NCI-H1417 treated with DMSO at 0.1 percent for 48 hours (cell line): Measurements from ENCODE around the gene POU4F1.

Experiments used
- DNase-seq: peaks from one replicate; lab custom pipeline; 2025; lab: John Stamatoyannopoulos, UW

Gene POU4F1

DNA sequence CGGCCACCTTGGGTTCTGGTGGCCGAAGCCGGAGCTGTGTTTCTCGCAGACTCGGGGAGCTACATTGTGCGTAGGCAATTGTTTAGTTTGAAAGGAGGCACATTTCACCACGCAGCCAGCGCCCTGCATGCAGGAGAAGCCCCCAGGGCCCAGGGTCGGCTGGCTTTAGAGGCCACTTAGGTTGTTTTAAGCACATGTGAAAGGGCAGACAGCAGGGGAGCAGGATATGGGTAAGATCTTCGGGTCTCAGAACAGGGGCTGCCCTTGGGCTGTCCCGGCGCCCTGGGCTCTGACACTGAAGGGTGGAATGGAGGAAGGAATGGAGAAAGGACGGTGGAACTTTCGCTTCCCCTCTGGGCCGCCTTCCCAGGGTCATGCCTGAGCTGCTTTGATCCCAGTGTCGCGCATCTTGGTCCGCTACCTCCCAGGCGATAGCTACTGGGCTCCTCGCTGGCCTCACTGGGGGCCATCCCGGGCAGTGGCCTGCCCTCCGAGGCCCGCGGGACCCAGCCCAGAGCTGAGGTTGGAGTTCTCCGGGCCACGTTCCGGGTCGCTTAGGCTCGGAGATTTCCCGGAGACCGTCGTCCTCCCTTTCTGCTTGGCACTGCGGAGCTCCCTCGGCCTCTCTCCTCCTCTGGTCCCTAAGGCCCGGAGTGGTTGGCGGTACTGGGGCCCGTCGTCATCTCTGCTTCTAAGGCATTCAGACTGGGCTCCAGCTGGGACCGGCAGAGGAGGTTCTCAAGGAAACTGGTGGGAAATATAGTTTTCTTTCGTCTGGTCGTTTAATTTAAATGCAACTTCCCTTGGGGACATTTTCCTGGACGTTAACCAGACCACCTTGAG lies 4.3 kb upstream of the POU4F1 start:
- no peak for DNase-seq

DNA sequence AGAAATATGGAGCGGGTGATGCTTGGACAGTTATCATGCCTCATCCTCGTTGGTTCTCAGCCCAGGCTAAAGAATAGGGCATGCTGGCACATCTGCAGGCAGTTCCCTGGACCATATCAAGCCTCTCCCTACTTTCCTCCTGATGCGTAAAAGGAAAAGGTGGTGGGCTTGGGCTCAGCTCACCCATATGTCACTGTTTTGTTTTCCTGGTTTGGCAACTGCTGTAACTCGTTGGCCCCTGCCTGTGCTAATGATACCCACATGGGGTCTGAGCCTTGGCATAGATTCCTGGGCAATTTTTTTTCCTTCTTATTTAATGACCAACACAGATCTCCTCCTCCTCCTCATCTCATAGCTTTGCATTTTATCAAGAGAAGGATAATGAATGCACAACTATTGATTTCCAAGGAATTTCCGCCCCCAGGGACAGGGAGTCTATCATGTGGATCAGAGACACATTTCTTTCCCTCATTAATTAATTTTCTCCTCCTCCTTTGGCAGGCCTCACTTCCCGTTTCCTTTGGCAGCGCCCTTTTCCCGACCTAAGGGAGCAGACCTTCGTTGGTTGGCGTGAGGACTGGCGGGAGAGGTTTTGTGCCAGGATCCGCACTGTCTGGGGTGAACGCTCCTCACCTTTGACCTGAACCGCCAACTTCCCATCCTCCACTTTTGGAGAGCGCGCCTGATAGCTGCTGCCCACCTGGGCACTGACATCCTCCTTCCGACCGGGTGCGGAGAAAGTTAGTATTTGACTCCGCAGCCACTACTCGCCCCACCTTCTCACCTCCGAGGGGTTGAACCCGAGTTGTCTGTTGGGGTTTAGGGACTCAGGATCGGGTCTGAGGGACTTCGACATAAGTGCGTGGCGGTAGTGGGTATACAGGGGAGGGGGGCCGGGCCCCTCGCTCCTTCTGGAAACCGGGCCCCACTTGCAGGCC lies 3.4 kb upstream of the POU4F1 start:
- DNase-seq, result no peak

DNA sequence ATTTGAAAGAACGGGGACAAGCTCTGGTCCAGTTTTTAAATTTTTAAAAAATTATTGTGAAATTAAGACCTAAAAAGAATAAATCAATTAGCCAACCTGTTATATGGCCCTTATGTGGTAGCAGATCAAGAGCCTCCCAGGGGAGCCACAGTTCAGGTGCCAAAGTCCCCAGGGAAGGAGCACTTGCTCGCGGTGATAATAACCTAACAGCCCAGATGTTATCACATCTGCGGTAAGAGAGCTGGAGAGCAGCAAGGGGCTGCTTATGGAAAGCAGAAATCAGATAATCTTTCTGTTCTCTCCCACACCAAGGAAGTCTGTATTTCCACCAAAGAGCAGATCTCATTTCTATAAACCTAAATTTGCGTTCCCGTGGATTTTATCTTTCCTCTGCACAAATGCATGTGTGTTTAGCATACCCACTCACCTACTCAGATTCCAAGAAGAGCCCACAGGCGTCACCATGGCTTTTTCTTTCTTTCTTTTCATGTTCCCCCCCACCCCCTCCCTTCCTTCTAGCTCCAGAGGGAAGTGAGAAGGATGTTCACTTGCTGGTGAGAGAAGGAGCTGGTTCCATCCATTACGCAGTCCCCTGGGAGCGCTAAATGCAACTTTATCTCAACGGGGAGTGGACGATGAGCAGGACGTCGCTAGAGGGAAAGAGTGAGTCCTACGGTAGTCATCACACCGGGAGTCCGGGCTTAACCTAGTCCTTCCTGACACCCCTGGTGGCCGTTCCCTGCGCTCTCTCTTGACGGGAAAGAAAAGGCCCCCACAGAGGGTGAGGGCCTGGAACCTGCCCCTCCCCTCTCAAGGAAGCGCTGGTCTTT lies 1.6 kb upstream of the POU4F1 start:
- DNase-seq, result no peak

DNA sequence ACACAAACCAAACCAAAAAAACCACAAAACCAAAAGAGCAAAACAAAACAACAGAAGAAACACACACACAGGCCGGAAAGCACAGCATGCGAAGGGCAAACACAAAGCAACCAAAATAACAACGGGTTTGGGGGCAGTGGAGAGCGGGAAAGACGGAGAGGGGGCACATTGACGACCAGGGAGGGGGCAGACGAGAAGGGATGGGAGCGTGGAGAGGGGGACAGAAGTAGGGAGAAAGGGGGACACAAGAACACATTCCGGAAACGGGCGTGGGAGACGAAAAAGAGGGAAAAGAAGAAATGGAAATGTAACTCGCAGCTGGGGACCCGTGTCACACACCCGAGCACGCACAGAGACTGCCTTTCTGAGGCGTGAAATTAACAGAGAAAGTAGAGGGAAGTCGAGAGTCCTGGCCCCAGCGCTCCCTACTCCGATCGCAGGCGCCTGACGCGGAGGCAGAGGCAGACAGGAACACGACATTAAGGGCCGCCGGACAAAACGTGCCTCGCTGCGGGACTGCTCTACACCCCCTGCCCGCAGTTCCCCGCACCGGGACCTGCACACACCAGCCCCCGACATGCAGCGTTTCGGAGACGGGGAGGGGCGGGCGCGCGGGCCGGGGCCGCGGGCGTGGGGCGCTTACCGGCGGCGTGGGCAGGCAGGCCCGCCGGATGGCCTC lies 652 bp downstream of the POU4F1 start:
- DNase-seq, result no peak

DNA sequence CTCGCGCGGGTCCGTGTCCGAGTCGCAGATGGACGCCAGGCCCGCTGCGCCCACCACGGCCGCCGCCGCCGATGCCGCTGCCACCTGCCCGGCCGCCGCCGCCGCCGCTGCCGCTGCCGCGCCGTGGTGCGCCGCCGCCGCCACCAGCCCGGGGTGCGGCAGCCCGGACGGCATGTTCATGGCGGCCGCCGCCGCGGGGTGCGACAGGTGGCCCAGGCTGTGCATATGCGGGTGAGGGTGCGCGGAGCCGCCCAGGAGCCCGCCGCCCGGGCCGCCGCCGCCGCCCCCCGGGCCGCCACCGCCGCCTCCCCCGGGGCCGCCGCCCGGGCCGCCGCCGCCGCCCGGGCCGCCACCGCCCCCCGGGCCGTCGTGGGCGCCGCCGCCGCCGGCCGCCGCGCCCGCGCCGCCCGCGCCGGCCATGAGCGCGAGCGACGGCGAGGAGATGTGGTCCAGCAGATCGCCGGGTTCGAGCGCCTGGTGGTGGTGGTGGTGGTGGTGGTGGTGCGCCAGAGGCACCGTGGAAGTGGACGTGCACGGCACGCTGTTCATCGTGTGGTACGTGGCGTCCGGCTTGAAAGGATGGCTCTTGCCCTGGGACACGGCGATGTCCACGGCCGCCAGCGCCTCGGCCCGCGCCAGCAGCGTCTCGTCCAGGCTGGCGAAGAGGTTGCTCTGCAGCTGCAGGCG lies 1.3 kb downstream of the POU4F1 start:
- no peak for DNase-seq

DNA sequence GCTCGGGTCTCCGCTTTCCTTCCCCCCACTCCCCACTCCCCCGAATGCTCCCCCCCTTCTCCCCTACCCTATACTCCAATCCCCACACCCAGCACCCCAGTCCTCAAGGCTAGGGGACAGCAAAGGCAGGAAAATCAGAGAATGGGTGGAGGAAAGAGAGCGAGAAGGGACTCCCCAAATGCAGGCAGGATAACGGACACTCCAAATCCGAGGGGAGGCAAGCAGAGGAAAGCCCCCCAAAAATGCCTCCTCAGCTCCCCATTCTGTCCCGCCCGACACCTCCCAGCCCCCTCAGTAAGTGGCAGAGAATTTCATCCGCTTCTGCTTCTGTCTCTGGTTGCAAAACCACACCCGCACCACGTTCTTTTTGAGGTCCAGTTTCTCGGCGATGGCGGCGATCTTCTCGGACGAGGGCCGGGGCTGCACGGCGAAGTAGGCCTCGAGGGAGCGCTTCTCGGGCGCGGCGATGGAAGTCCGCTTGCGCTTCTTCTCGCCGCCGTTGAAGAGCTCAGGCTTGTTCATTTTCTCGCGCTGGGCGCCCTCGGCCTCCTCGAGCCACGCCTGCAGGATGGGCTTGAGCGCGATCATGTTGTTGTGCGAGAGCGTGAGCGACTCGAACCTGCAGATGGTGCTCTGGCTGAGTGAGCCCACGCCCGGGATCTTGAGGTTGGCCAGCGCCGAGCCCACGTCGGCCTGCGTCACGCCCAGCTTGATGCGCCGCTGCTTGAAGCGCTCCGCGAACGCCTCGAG lies 2.1 kb downstream of the POU4F1 start:
- DNase-seq, result no peak

DNA sequence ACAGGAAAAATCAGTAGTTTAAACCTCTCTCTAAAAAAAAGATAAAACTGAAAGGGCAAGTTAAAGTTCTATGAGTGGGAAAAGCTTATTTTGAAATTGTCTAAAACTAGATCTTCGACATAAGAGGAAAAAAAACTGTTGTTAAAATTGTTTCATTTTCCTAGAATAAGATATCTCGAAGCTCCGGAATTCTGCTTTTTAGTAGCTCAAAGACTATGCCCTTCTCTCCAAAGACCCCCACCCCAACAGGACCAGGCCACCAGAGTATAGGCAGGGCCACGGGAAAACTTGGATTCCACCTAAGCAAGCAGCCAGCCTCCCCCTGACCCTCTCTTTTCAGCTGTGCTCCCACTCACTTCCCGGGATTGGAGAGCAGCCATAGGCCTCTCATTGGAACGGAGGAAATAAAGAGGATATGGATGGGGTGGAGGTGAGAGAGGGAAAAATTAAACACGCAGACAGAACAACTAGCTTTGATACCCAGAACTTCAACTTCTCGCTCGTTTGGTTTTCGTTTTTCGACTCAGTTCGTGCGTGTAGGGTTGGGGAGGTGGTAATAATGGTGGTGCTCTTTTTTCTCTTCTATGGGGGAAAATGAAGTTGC lies 3.0 kb downstream of the POU4F1 start:
- no peak for DNase-seq

DNA sequence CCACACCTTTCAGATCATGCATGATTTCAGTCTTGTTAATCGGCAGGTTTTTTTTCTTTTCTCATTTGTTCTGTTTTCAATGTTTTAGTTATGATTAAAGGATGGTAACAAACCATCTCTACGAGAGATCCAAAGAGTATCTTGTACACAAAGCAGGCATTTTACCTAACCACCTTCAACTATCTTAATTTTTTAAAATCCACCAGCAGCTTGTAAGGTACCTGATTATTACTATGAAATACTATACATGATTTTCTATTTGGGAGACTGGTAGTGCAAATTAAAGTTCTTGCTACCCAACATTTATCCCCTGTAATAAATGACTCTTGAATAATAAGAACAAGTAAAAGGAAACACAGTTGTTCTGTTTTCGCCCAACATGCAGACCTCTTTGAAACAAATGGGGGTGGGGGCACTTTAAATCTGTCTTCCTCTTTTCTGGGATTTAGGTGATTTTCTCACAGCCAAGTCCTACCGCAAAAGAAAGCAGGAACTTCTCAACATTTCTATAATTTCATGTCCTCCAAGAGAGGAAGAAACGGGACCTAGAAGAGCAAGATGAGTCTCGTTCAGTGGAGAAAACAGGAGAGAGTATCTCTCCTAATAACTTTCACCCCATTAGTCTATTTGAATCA lies 3.6 kb downstream of the POU4F1 start:
- DNase-seq, result no peak

DNA sequence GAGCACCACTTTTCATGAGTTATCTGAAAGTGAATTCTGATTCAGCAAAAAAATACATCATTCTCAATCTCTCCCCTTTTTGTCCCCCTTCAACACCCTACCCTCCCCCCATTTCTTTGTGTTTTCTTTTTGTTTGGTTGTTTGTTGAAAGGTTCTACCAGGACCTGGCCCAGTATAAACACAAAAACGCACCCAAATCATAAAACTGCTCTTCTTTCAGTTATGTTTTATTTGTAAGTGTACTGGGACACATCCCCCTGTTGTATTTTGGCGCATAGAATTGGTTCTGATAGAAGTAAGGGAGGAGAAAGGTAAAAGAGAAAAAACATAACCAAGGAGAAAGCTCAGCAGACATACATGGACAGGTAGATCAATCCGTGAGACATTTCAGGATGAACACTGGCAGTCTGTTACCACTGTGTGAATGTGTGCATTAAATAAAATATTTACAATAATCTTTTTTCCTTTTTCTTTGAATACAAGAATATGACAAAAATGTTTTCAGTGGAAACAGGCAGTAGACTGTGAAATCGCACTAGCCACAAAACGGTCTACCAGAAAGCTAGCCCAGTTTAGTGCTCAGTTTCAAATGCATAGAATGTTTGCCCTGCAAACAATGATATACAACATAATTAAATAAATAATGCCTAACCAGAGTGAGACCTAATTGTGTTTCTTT lies 4.2 kb downstream of the POU4F1 start:
- no peak for DNase-seq

DNA sequence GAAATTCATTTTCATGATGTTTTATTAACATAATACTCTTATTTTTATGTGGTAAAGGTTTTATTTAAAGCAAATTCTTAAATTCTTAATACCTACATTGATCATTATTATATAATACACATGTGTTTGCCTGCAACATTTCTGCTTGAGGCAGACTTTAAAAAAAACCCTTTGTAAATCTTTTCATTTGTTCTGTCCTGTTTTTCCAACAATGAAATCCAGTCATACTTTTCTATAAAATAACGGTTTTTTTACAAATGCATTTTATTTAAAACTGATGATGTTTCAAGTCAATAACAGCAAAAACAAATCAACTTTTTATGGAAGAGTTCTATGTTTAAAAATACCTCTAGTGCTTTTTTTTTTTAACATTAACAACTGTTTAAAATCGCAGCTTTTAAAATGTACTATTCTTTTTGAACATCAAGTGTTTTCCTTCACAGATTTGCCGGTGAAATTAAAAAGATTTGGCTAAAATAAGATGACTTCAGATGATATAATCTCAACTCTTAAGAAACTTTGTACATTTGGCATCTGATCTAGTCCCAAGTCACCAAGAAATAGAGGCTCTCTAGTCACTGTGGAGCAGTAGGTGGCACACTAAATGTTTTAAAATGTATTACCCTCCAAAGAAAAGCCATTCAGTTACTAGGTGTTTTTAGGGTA lies 5.1 kb downstream of the POU4F1 start:
- DNase-seq, result no peak

DNA sequence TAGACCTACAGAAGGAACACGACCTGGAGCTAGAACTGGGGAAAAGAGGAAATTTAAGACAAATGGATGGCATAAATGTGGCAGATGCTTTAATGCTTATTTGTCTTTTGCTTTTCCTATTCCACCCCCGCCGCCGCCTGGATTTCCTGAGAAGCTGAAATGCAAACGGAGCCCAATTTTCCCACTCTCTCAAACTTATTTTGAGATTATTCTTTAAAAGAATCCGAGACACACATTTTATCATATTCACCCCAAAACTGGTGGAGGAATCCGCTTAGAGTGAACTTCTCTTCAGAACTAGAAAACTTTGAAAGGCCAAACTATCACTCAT lies 5.8 kb downstream of the POU4F1 start:
- no peak for DNase-seq

DNA sequence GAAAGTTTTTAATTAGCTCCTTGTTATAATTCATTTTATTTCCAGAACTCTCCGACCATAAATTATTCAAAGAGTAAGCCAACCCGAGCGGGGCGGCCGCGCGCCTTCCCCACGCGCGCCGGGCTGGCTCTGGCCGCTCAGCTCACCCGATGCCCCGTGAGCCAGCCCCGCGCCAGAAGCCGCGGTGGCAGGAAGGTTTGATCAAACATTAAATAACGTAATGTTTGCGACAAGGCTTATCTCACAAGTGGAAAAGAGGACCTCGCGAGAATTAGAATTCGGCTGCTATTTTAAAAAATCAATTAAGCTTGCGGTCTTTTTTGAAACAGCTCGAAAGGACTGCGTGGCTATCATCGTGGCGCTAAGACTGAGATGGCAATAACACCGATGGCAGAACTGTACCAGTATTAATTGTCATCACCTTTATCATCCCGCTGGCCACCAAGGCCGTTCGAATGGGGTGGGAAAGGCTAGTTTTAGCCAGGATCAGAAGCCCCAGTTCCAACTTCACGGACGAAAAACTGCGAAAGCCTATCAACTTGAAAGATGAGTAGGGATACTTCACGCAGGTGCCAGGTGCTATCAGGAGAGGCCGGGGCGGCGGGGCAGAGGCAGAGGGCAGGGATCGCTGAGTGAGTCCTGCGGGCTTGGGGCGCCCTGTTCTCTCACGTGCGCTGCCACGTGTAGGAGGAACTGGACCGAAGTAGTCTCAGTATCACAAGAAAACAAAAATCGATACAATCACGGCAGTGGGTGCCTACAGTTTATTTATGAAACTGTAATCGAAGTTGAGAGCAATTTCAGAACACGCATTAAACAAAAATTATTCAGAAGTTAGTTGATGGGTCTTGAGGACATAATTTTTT lies 6.4 kb downstream of the POU4F1 start:
- DNase-seq, result no peak

DNA sequence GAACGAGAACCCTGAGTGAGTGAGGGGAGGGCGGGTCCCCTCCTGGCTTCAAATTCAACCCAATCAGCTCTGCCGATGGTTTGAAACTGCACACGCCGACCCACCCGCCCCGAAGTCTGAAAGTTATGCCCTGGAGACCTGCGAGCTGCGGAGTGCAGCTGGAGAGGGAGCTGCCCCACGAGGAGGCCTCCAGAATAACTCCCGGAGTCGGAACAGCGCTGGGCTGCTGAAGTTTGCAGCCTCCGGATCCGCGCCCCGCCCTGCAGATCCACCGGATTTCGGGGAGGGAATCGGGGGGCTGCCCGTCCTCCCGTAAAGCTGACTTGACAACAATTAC lies 7.0 kb downstream of the POU4F1 start:
- no peak for DNase-seq

DNA sequence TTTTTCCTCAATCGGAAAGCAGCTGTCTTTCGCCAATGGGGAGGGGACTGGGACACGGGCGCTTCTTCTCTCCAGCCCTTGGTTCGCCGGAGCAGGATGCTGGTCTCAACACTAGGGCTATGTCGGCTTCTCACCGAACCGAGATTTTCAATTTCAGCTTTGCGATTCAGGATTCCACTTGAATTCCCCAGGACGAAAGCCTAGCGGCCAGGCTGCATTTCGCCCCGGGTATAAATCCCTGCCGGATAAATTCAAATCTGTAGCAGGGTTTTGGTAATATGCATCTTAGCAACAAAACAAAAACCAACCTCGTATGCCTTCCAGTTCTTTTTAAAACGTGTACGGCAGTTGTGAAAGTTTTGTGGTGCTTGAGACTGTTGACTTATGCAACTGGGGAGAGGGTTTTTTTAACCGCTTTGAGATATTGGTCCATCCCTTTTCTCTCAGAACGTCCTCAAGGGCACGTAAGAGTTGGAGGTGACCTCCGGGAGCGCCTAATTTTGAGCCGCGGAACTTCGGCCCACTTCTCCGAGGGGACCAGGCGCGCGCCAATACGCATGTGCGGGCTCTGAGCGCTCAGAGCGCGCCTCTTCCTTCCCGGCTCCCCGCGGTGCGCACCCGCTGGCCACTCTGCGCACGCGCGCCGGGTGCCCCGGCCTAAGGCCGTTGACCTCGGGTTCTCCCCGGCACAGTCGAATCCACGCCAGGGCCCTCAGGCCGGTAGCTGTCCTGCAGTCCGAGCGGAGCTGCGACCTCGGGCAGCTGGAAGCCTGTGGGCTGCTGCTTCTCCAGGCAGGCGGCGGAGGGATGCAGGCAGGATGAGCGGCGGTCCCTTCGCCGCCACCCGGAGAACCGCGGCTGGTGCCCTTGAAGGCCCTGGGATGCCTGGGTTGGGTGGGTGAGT lies 7.6 kb downstream of the POU4F1 start:
- no peak for DNase-seq

DNA sequence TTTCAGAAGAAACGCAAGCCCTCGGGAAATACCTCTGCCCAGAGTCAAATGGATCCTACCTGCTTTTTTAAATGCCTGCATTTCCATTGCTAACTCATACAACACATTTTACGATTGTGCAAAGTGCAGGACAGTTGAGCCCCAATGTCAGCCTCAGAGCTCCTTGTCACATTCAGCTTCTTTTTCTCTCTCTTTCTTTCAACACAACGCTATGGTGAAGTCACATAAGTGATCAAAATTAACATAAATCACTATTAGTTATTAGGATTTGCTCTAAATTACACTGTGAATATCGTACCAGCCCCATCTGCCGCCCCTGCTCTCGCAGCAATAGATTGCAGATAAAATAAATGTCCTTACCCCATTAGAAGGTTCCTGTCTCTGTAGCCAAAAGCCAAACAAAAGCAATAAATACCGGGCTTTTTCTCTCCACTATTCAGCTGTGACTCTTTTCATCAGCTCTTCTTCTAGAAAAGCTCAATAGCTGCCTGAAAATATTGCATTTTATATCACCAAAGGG lies 8.8 kb downstream of the POU4F1 start:
- no peak for DNase-seq
